Astrocyte (in vitro differentiated cells and primary cell): ENCODE results near the gene PPP1R15B.

Experiments
- EZH2 ChIP-seq: IDR thresholded peaks from 2 replicates; pipeline ENCODE4 v1.6.1; 2012; ENCODE audit warnings: mild to moderate bottlenecking, low read length, inconsistent platforms; ENCODE audit not compliant: insufficient read depth
- TF ChIP-seq, protein P1 (sequence below): IDR thresholded peaks from 2 replicates; pipeline ENCODE4 v1.5.1; 2011; ENCODE audit warnings: low read depth, mild to moderate bottlenecking, inconsistent platforms, low read length, moderate library complexity; ENCODE audit not compliant: insufficient read depth

DNA sequence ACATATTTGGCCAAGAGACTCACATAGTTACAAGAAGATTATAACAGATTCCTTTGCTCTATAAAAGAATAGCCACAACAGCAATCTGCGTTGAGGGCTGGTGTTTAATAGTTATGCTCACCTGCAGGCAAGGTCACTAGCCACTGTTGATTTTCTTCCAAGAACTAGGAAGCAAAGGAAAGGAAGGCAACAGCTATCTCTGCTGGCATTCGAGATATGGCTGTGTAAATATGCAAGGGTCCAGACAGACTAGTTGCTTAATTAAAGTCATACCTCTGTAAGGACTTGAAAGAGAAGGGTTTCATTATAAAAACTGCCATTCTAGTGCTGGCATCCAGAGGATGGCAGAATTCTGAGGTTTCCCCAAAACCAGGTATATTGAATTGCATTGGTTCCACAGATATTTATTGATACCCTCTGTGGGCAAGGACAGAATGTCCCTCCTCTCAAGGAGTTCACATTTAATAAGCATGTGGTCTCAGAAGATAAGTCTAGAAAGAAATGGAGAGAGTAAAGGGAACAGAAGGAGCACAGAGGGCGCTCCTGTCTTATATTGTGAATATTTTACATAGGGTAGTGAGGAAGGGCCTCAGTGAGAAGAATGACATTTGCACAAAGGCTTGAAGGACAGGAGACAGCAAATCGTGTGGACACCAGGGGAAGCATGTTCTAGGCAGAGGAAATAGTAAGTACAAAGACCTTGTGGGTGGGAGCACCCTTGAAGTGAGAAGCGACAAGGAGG, 28.3 kb downstream of the PPP1R15B start:
- TF ChIP-seq, protein P1, sequence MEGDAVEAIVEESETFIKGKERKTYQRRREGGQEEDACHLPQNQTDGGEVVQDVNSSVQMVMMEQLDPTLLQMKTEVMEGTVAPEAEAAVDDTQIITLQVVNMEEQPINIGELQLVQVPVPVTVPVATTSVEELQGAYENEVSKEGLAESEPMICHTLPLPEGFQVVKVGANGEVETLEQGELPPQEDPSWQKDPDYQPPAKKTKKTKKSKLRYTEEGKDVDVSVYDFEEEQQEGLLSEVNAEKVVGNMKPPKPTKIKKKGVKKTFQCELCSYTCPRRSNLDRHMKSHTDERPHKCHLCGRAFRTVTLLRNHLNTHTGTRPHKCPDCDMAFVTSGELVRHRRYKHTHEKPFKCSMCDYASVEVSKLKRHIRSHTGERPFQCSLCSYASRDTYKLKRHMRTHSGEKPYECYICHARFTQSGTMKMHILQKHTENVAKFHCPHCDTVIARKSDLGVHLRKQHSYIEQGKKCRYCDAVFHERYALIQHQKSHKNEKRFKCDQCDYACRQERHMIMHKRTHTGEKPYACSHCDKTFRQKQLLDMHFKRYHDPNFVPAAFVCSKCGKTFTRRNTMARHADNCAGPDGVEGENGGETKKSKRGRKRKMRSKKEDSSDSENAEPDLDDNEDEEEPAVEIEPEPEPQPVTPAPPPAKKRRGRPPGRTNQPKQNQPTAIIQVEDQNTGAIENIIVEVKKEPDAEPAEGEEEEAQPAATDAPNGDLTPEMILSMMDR: no peak
- no peak for TF ChIP-seq EZH2
